ENCODE results near the gene PANX2.
"Not testable (repeated sequence)": the region's sequence is repeated elsewhere in the genome, so short reads cannot be mapped to it uniquely, and the experiment has no call there.

The PANX2 gene

GRCh38 chr22:50170453-50171318, at the start of gene PANX2:
Gene PANX2, plus strand, starts transcription at chr22:50170731. Its CDS starts 0 bp downstream, at chr22:50170731.
- DNase-seq: no peak

- no peak for DNase-seq
Measured at GRCh38 chr22:50121202-50121740, 49.3 kb upstream of the PANX2 start.

GRCh38 chr22:50123119-50123518, 47.4 kb upstream of the PANX2 start:
- DNase-seq: no peak

GRCh38 chr22:50125029-50125428, 45.5 kb upstream of the PANX2 start:
- no peak for DNase-seq

- peak; percentile 17 for DNase-seq
Measured at GRCh38 chr22:50129121-50129736, 41.3 kb upstream of the PANX2 start.

- DNase-seq: no peak
Measured at GRCh38 chr22:50131894-50132293, 38.6 kb upstream of the PANX2 start.

- no peak for DNase-seq
Measured at GRCh38 chr22:50134481-50134880, 36.0 kb upstream of the PANX2 start.

GRCh38 chr22:50136581-50137015, 33.9 kb upstream of the PANX2 start:
- no peak for DNase-seq

- DNase-seq: not testable (repeated sequence)
Measured at GRCh38 chr22:50137277-50137676, 33.3 kb upstream of the PANX2 start.

GRCh38 chr22:50138041-50138440, 32.5 kb upstream of the PANX2 start:
- no peak for DNase-seq

GRCh38 chr22:50138988-50139387, 31.5 kb upstream of the PANX2 start:
- no peak for DNase-seq

- DNase-seq: peak; percentile 80
Measured at GRCh38 chr22:50139843-50140415, 30.6 kb upstream of the PANX2 start.

- DNase-seq: no peak
Measured at GRCh38 chr22:50140615-50141014, 29.9 kb upstream of the PANX2 start.

GRCh38 chr22:50141462-50141861, 29.1 kb upstream of the PANX2 start:
- DNase-seq: no peak

- peak; percentile 63 for DNase-seq
Measured at GRCh38 chr22:50141891-50142363, 28.6 kb upstream of the PANX2 start.

- DNase-seq: no peak
Measured at GRCh38 chr22:50143096-50143495, 27.4 kb upstream of the PANX2 start.

GRCh38 chr22:50144005-50144614, 26.4 kb upstream of the PANX2 start:
- no peak for DNase-seq

GRCh38 chr22:50145721-50146438, 24.7 kb upstream of the PANX2 start:
- no peak for DNase-seq

- no peak for DNase-seq
Measured at GRCh38 chr22:50146439-50147238, 23.9 kb upstream of the PANX2 start.

GRCh38 chr22:50147258-50148165, 23.0 kb upstream of the PANX2 start:
- DNase-seq: not testable (repeated sequence)

Measured in NCI-H2029 (cell line).